Neuronal stem cell (in vitro differentiated cells): ENCODE measurements around the gene ATP8B3.

Experiments used
- DNase-seq: peaks from one replicate; pipeline ENCODE4 v3.0.0-alpha.2; 2013; ENCODE audit warnings: low spot score
- H2AFZ ChIP-seq: one replicate; pipeline ENCODE4 v1.6.1; 2013; ENCODE audit warnings: mild to moderate bottlenecking, low read length, inconsistent platforms
- H2AK5ac ChIP-seq: 2 replicates; pipeline ENCODE4 v1.6.1; 2013; ENCODE audit warnings: low read depth, mild to moderate bottlenecking, inconsistent platforms, low read length, moderate library complexity, mixed read lengths
- H2BK120ac ChIP-seq: 2 replicates; pipeline ENCODE4 v1.6.1; 2013; ENCODE audit warnings: low read depth, mild to moderate bottlenecking, inconsistent platforms, low read length, moderate library complexity, mixed read lengths
- H2BK12ac ChIP-seq: one replicate; pipeline ENCODE4 v1.6.1; 2013; ENCODE audit warnings: low read length, inconsistent platforms
- H2BK15ac ChIP-seq: 2 replicates; pipeline ENCODE4 v1.6.1; 2013; ENCODE audit warnings: mild to moderate bottlenecking, low read length, inconsistent platforms, mixed read lengths
- H2BK5ac ChIP-seq: one replicate; pipeline ENCODE4 v1.6.1; 2013; ENCODE audit warnings: inconsistent platforms, mild to moderate bottlenecking, low read length, moderate library complexity
- H3K14ac ChIP-seq: one replicate; pipeline ENCODE4 v1.6.1; 2013; ENCODE audit warnings: low read length, inconsistent platforms
- H3K18ac ChIP-seq: 2 replicates; pipeline ENCODE4 v1.6.1; 2013; ENCODE audit warnings: low read length, inconsistent platforms
- H3K23ac ChIP-seq: 2 replicates; pipeline ENCODE4 v1.6.1; 2013; ENCODE audit warnings: low read depth, mild to moderate bottlenecking, mixed read lengths, low read length, inconsistent platforms; ENCODE audit not compliant: poor library complexity
- H3K27ac ChIP-seq: replicated peaks from 3 replicates; pipeline ENCODE4 v1.5.1; 2013; ENCODE audit warnings: low read length, inconsistent platforms
- H3K27me3 ChIP-seq, 3 experiments: 2 replicates each; pipeline ENCODE4 v1.6.1; 2013; ENCODE audit warnings: low read length in 3 of 3, mild to moderate bottlenecking in 2 of 3, inconsistent platforms in 1 of 3, low read depth in 1 of 3, mixed read lengths in 1 of 3, moderate library complexity in 1 of 3; ENCODE audit not compliant: control insufficient read depth in 3 of 3, insufficient read depth in 3 of 3
- H3K36me3 ChIP-seq, 2 donors: replicated peaks in 1 of 2; 2 replicates each; pipeline ENCODE4 v1.6.1; 2013; ENCODE audit warnings: low read length in 2 of 2; ENCODE audit not compliant: control insufficient read depth in 2 of 2, insufficient read depth in 2 of 2
- H3K4ac ChIP-seq: 2 replicates; pipeline ENCODE4 v1.6.1; 2013; ENCODE audit warnings: inconsistent platforms, mild to moderate bottlenecking, low read length, moderate library complexity
- H3K4me1 ChIP-seq, 2 donors: 1 replicate in 1 of 2; 2 replicates in 1 of 2; pipeline ENCODE4 v1.6.1; 2013; ENCODE audit warnings: low read length in 2 of 2, low read depth in 1 of 2; ENCODE audit not compliant: control insufficient read depth in 2 of 2, insufficient read depth in 1 of 2
- H3K4me2 ChIP-seq: one replicate; pipeline ENCODE4 v1.6.1; 2013; ENCODE audit warnings: mild to moderate bottlenecking, low read length, inconsistent platforms; ENCODE audit not compliant: insufficient read depth, poor library complexity, severe bottlenecking
- H3K4me3 ChIP-seq, 2 donors: 2 replicates each; pipeline ENCODE4 v1.5.1; 2013; ENCODE audit warnings: low read length in 2 of 2, mild to moderate bottlenecking in 2 of 2, inconsistent platforms in 1 of 2, moderate library complexity in 1 of 2
- H3K79me1 ChIP-seq: one replicate; pipeline ENCODE4 v1.6.1; 2013; ENCODE audit warnings: low read depth, mild to moderate bottlenecking, inconsistent platforms, low read length, moderate library complexity
- H3K9ac ChIP-seq: one replicate; pipeline ENCODE4 v1.6.1; 2013; ENCODE audit warnings: mild to moderate bottlenecking, low read depth, low read length, inconsistent platforms; ENCODE audit not compliant: poor library complexity
- H3K9me3 ChIP-seq, 2 donors: replicated peaks in 1 of 2; 2 replicates each; pipeline versions ENCODE3 to v1.6.1; 2013; ENCODE audit warnings: low read length in 2 of 2, mild to moderate bottlenecking in 2 of 2, inconsistent platforms in 1 of 2, low read depth in 1 of 2, mixed read lengths in 1 of 2, moderate library complexity in 1 of 2; ENCODE audit not compliant: control insufficient read depth in 2 of 2, insufficient read depth in 1 of 2
- H4K8ac ChIP-seq: one replicate; pipeline ENCODE4 v1.6.1; 2013; ENCODE audit warnings: low read depth, mild to moderate bottlenecking, inconsistent platforms, low read length, moderate library complexity
- H4K91ac ChIP-seq: one replicate; pipeline ENCODE4 v1.6.1; 2013; ENCODE audit warnings: low read length, low read depth, mild to moderate bottlenecking, inconsistent platforms; ENCODE audit not compliant: poor library complexity
- WGBS, 2 donors: extraction: QIAGEN DNeasy Blood & Tissue Kit; methylation state at CpG; one replicate each; pipeline ENCODE4 v1.1.7; 2013; ENCODE audit warnings: missing lambda C conversion rate in 2 of 2, mixed read lengths in 1 of 2; ENCODE audit not compliant: insufficient read length in 2 of 2, insufficient replicate concordance in 1 of 2; ENCODE audit errors: extremely low coverage in 2 of 2; 5-methylcytosine and 5-hydroxymethylcytosine counted together

Gene ATP8B3

DNA sequence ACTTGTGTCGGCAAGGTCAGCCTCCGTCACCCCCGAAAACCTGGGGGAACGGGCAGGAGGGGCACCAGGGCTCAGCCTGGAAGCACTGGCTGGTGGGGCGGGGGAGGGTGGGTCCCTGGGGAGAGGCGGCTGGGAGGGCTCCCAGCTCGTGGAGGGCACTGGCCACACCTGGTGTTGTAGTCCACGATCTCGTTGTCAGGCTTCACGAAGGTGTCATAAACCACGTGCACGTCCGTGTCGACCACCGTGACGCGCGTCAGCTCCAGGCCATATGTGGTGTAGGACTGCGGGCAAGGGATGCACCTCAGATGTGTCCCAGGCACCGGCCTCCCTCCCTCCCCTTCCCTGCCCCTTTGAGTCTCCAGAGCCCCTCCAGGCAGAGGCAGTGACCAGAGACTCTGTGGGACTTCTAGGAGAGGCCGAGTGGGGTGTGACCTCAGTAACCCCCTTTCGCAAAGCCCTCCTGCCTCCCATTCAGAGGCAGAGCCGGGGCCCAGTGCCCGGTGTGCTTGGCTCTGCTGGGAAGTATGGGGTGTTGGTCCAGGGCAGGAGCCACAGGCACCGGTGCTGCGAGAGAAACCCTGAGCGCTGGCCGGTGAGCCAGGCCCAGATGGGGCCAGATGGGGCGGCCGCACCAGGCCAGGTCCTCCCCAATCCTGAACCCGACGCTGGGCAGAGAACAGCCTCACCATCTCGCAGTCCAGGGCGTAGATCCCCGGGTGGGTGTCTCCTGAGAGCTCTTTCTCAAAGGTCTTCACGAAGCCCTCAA, 4.6 kb upstream of the ATP8B3 start:
- Histone ChIP-seq H3K27ac (no peak overlapping the region), H2BK15ac (no peak overlapping the region), H2AK5ac (no peak overlapping the region), H3K18ac (peak overlapping the region; percentile 48), H3K4me1 (peaks cover 0 to 7% of the 10 kb centered on the region in 2 donors), H3K4ac (no peak overlapping the region), H3K14ac (no peak overlapping the region), H4K91ac (no peak overlapping the region), H4K8ac (no peak overlapping the region), H3K36me3 (peaks cover 29 to 57% of the 10 kb centered on the region in 2 donors), H2BK12ac (no peak overlapping the region), H3K79me1 (peaks cover 2% of the 10 kb centered on the region), H3K23ac (peak overlapping the region; percentile 55), H2BK5ac (no peak overlapping the region), H2AFZ (no peak overlapping the region), H3K9ac (peak overlapping the region; percentile 50), H3K4me2 (no peak overlapping the region), H3K9me3 (peaks cover 0 to 3% of the 10 kb centered on the region in 2 donors), H3K4me3 (no peak overlapping the region), H3K27me3 (peaks cover 0 to 2% (median 0%) of the 10 kb centered on the region in 3 experiments), H2BK120ac (no peak overlapping the region)
- DNase-seq: no peak
- WGBS, 2 donors: no CpG with 5 or more reads among the region's 36 CpGs

DNA sequence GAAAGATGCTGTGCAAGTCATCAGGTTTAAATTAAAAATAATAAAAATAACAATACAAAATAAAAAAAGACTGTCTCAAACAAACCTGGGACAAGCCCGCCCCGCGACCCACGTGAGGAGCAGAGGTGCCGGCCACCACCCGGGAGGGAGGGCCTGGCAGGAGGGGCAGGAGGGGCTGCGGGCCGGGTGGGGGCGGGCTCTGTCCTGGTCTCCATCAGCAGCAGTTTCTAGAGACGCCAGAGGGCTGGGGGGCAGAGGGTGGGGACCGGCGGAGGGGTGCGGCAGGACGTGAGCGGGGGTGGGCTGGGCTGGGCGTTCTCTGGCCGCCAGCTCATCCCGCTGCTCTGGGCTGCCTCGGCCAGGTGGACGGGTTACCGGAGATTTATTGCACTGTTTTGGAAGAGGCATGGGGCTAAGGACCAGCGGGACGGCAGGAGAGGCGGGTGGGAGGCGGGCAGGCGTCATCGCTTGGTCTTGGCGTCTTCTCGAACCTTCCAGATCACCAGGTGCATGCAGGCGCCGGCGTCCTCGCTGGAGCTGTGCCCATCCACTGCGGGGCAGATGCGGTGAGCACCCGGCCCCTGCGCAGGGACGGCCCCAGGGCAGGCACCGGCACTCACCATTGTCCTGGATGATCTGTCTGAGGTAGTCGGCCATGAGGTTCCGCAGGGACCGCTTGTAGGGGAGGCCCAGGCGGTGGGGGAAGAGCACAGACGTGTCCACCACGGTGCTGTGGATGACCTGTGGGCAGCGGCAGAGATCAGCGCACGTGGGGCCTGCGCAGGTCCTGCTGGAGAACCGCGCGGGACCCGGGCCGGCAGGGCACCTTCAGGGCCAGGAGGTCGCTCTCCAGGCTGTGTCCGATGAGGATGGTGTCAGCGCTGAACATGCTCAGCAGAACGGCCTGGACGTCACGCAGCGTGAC, 3.8 kb upstream of the ATP8B3 start:
- peaks cover 28 to 51% of the 10 kb centered on the region in 2 donors for H3K36me3 ChIP-seq
- peaks cover 0 to 3% (median 1%) of the 10 kb centered on the region in 3 experiments for H3K27me3 ChIP-seq
- H3K9ac ChIP-seq: peak overlapping the region; percentile 44
- no peak overlapping the region for H2BK15ac ChIP-seq
- H2AK5ac ChIP-seq: no peak overlapping the region
- no peak overlapping the region for H4K8ac ChIP-seq
- WGBS, 2 donors: no CpG with 5 or more reads among the region's 61 CpGs
- H3K4me3 ChIP-seq: no peak overlapping the region
- H3K9me3 ChIP-seq: peaks cover 0 to 3% of the 10 kb centered on the region in 2 donors
- peak overlapping the region; percentile 48 for H3K18ac ChIP-seq
- no peak overlapping the region for H2BK5ac ChIP-seq
- peaks cover 0 to 7% of the 10 kb centered on the region in 2 donors for H3K4me1 ChIP-seq
- DNase-seq: no peak
- H3K27ac ChIP-seq: no peak overlapping the region
- H4K91ac ChIP-seq: no peak overlapping the region
- H2AFZ ChIP-seq: no peak overlapping the region
- H3K4ac ChIP-seq: no peak overlapping the region
- H2BK120ac ChIP-seq: no peak overlapping the region
- peak overlapping the region; percentile 55 for H3K23ac ChIP-seq
- no peak overlapping the region for H2BK12ac ChIP-seq
- no peak overlapping the region for H3K14ac ChIP-seq
- peaks cover 2% of the 10 kb centered on the region for H3K79me1 ChIP-seq
- H3K4me2 ChIP-seq: no peak overlapping the region

DNA sequence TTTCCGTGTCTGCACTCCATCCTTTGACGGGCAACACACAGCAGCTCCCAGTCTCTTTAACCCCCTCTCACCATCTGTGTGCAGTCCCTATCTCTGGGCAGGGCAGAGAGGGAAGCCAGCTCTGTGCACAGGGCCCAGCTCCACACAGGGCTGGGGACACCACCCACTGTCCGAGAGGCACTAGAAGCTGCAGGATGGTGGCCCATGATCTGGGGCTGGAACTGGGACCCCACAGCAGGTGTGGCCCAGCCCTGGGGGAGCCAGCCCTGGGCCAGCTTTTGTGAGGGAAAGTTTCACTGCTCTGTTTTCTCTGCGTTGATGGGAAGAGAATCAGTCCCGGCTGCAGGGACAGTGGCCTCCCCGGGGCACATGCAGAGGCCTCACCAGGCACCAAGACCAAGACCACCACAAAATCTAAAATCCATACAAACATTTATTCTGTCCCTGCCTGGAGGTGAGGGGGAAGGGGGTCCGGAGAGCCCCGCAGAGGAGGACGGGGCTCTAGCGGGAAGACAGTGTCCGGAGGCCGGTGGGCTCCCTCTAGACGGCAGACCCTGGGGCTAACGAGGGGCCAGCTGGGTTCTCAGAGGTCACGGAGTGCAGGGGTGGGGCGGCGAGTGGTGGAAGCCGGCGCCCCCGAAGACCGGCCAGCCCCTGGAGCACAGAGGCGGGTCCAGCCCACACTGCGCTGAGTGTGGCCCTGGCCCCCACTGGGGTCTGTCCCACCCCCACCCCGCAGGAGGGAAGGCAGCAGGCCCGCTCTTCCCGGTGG, 2.9 kb upstream of the ATP8B3 start:
- Histone ChIP-seq H2BK120ac (no peak overlapping the region), H3K4ac (no peak overlapping the region), H2BK12ac (no peak overlapping the region), H3K18ac (no peak overlapping the region), H3K27ac (no peak overlapping the region), H3K14ac (peak overlapping the region; percentile 27), H2AK5ac (no peak overlapping the region), H3K4me3 (no peak overlapping the region), H4K91ac (no peak overlapping the region), H3K27me3 (peaks cover 0 to 5% (median 3%) of the 10 kb centered on the region in 3 experiments), H2BK5ac (no peak overlapping the region), H3K9ac (peak overlapping the region; percentile 4), H3K4me2 (no peak overlapping the region), H3K79me1 (no peaks in the 10 kb centered on the region), H4K8ac (peak overlapping the region; percentile 56), H2BK15ac (no peak overlapping the region), H3K23ac (no peak overlapping the region), H2AFZ (no peak overlapping the region), H3K9me3 (peaks cover 0 to 3% of the 10 kb centered on the region in 2 donors), H3K36me3 (peaks cover 24 to 43% of the 10 kb centered on the region in 2 donors), H3K4me1 (peaks cover 0 to 7% of the 10 kb centered on the region in 2 donors)
- no peak for DNase-seq
- no CpG with 5 or more reads among the region's 26 CpGs for WGBS, 2 donors
